GM20431 (cell line): ENCODE results near the gene COL20A1.
"Not testable (repeated sequence)": the region's sequence is repeated elsewhere in the genome, so short reads cannot be mapped to it uniquely, and the experiment has no call there.

Source experiments
- in situ Hi-C: fragments of 300-500 bp; cut with MseI, MboI; formaldehyde crosslinking; loops from one replicate; pipeline ENCODE4 v1.15.0; 2020; ENCODE audit warnings: low sequenced_read_pairs; ENCODE audit not compliant: unreplicated experiment

Gene COL20A1

DNA sequence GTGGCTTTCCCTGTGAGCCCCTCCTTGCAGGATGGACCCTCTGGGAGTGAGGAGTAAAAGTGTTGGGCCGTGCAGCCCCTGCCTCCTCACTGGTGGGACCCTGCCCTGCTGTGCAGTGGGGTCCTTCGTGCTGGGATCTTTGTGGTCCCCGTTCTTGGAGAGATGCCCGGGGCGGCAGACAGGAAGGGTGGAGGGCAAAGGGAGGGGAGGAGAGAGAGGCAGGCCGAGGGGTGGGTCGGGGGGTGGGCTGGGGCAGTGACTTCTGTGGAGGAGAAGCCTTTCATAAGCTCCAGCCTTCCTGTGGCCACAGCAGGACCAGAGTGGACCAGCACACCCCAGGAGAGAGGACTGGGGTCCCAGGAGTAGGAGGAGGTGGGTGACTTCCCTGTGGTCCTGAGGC lies at the start of gene COL20A1:
TSS of gene COL20A1 (plus strand) at position 283 of the 400 bp plus-strand sequence. CDS start 1,922 bp downstream, outside the sequence.
- in situ Hi-C loops = no loop called here

DNA sequence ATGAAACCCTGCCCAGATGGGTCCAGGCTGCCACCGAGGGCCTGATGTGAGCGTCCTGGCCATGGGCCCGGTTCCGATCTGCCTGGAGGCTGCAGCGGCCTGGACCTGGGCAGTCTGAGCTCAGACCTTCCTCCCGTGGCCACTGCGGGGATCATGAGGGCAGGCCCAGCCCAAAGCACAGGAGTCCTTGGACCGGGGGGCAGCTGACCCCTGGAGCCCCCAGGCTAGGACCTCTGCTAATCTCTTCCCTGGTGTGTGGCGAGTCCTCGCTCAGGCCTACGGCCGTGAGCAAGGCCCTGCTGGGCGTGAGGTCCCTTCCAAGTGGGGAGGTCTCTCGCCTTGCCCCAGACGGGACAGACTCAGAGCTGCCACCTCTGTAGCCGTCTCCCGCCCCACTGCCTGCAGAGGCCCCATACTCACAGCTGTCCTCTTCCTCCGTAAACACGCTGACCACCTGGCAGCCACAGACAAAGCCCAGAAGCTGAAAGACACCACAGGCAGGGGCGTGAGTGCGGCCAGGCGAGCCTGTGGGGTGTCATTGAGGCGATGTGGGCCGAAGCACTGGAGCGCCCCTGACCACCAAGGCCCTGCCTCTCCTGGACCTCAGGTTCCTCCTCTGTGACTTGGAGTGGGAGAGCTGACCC lies 49.3 kb upstream of the COL20A1 start:
- in situ Hi-C loops = no loop called here

DNA sequence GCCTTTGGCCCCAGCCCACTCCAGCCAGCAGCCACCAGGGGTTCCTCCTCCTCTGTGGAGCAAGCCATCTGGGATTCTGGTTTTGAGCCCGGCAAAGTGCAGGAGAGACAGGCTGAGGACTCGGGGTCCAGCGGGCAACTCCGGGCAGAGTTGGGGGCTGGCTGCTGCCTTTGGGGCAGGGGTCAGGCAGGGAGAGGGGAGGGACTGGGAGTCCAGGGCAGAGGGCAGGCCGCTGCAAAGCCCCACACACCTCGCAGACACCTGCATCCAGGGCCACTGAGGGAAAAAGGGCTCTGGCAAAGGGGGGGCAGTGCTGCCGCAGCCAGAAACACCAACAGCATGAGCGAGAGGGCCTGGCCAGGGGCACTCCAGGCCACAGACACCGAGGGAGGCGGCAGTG lies 48.5 kb upstream of the COL20A1 start:
- in situ Hi-C loops = no loop called here

DNA sequence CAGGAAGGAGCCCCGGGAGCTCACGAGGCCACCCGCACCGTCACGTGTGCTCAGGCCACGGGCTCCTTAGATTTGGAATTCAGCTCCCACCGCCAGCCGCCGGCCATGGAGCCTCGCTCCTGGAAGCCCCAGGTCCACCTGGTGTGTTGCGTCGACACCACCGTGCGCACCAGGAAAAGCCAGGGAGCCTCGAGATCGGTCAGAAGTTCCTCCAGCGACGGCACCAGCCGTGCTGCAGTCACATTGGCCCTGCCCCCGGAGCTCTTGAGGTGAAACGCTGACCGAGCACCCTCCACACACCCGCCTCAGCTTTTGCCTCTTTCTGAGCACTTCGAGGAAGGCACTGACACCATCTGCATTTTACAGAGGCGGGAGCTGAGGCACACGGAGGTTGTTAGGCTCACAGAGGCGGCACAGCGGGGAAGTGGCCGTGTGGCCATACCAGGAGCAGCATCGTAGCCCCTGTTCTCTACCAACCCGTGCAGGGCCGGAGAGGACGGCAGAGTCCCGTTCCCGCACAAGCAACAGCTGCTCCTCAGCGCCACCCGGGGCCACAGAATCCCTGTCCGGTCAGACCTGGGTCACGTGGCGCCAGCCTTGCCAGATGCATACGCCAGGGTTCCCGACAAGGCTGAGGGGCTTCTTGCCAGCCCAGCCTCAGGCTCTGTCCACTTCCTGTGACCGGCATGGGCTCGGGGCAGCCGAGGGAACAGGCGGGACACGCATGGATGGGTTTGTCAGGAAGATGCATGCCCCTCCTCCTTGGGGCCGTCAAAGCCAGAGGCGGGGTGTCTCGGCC lies 46.3 kb upstream of the COL20A1 start:
- in situ Hi-C loops = no loop called here

DNA sequence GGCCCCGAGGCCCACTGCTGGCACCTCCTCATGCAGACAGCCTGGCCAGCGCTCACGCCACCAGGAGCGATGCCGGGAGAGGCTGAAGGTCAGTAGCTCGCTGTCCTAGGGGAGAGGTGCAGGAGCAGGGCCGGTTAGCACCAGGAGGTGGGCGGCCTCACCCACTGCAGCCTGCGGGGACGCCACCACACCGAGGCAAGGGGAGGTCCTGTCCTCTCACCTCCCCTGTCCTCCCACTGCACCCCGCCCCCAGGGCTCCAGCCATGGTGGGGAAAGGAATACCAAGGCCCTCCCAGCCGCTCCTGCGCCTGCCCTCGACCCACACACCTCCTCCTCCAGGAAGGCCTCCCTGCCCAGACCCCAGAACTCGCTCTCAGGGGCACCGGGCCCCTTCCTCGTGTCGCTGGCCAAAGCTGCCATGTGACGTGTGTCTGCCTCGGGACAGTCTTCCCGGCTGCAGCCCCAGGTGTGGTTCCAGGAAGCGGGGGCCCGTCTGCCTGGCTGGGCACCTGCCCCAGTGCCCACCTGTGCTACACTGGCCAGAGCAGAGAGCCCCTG lies 45.2 kb upstream of the COL20A1 start:
- in situ Hi-C loops = no loop called here

DNA sequence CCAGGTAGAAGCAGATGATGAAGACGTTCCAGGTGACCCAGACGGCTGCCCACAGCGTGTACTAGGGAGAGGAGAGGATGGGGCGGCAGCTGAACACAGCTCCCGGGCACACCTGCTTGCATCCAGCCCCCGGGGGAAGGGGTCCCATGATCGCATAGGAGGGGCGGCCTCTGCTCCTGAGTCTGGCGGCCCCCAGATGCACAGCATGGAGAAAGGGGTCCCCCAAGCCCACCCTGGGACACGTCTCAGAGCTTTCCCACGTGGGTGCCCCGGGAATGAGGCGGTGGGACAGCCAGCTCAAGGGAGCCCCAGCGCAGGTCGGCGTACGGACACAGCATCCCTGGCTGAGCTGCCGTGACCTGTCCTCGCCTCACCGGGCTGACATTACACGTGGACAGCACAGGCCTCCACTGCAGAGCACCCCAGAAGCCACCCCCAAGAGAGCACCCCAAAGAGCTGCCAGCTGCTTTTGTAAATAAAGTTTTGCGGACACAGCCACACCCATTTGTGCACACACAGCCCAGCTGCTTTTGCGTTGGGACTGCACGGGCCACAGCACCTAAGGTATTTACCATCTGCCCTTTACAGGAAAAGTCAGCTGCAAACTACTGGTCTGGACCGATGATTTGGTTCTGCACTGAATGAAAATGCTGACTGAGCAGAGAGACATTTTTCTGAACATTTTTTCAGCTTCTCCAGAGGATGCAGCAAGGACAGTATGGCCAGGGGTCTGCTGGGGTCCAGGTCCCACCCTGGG lies 44.0 kb upstream of the COL20A1 start:
- in situ Hi-C loops = no loop called here

DNA sequence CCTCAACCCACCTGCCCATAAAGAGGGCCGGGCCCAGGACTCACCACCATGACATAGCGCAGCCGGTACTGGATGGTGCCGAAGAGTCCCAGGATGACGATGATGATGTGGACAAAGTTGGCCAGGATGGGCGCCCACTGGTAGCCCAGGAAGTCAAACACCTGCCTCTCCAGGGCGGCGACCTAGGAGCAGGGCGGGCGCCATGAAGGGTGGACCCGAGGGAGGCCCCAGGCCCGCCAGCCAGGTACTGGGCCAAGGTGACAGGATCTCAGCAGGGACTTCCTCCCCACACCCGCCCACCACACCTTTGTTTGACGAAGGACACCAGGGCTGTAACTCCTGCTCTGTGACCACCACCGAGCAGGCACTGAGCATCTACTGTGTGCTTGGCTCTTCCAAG lies 43.1 kb upstream of the COL20A1 start:
- in situ Hi-C loops = no loop called here

DNA sequence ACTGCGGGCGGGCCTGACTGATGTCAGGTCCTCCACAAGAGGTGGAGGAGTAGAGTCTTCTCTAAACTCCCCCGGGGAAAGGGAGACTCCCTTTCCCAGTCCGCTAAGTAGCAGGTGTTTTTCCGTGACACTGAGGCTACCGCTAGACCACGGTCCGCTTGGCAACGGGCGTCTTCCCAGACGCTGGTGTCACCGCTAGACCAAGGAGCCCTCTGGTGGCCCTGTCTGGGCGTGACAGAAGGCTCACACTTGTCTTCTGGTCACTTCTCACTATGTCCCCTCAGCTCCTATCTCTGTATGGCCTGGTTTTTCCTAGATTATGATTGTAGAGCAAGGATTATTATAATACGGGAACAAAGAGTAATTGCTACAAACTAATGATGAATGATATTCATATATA lies 41.6 kb upstream of the COL20A1 start:
- in situ Hi-C loops = not testable (repeated sequence)

DNA sequence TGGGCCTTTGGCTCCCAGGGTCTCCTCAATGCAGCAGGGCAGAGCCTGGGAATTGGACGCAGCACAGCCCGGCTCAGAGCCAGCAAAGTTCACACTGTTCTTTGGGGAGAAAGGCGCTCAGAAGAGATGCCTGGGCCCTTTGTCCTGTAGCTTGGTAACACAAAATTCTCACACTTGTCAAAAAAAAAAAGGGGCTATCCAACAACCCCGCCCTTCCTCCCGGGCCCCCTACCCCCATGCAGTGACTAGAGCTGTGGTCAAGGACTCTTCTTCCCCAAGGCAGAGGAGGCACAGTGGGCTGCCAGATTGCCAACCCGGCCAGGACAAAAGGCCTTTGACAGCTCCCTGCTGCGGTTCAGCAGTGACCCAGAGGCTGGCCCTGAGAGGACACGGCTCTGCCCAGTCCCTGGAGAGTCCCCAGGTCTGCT lies 40.7 kb upstream of the COL20A1 start:
- in situ Hi-C loops = no loop called here

DNA sequence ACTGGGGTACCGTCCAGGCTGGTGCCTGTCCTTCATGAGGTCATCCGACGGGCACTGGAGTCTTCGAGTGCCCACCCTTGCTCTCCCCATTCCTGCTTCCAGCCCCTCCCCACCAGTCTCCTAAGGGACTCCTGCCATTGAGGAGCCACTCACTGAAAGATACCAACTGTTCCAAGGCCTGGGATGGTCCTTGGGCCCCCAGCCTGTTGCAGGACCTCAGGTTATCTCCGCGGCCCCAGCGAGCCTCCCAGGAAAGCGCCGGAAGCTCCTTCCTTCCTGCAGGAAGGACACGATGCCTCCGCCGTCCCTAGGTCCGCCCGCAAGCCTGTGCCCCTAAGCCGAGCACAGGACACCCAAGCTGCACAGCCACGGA lies 39.9 kb upstream of the COL20A1 start:
- in situ Hi-C loops = no loop called here

DNA sequence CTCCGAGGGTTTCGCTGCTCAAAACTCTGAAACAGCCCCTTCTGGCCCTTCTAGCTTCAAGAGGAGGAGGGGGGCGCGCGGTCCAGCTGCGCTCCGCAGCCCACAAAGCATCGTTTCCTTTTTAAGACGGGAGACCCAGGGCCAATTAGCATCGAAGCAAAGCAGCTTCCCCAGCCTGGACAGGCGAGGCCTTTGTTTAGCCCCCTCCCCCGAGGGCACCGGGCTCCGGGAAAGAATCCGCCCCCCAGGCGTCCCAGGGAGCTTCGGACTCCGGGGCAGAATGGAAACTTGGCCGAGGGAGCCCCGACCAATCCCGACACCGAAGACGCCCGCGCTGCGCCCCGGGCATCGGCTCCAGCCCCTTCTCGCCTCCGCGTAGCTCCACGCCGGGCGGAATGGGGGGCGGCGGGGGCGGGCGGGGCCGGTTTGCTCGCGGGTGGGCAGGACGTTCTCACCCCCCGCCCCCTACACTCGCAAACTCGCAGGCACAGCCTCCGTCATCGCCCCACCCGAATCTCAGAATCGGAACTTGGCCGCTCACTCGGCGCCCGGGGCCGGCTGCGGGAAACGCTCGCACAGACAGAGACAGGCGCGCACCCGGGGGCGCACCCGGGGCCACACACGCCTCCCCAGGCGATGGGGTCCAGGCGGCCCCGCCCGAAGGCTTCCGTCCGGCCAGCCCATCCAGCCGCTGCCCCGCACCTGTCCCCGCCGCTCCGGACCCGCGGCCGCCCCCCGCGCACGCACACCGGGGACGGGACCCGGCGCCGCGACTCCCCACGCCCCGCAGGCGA lies 39.4 kb upstream of the COL20A1 start:
- in situ Hi-C loops = no loop called here

DNA sequence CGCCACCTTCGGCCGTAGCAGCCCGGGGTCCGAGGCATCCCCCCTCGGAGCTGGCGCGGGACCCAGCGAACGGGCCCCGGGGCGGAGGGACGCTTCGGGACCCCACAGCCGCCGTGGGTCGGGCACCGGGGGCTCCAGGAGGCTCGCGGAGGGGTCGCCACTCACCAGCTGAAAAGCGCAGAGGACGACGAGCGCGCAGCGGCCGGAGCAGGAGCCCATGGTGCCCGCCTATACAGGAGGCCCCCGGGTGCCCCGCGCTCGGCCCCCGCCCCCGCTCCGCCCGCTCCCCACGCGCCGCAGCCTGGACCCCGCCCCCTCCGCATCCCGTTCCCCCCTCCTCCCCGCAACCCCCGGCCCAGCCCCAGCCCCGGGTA lies 38.8 kb upstream of the COL20A1 start, which contains the start of gene NKAIN4:
TSS of gene NKAIN4 (minus strand) at position 232 of the 374 bp plus-strand sequence. CDS start at position 219, 13 bp downstream.
- in situ Hi-C loops = no loop called here

DNA sequence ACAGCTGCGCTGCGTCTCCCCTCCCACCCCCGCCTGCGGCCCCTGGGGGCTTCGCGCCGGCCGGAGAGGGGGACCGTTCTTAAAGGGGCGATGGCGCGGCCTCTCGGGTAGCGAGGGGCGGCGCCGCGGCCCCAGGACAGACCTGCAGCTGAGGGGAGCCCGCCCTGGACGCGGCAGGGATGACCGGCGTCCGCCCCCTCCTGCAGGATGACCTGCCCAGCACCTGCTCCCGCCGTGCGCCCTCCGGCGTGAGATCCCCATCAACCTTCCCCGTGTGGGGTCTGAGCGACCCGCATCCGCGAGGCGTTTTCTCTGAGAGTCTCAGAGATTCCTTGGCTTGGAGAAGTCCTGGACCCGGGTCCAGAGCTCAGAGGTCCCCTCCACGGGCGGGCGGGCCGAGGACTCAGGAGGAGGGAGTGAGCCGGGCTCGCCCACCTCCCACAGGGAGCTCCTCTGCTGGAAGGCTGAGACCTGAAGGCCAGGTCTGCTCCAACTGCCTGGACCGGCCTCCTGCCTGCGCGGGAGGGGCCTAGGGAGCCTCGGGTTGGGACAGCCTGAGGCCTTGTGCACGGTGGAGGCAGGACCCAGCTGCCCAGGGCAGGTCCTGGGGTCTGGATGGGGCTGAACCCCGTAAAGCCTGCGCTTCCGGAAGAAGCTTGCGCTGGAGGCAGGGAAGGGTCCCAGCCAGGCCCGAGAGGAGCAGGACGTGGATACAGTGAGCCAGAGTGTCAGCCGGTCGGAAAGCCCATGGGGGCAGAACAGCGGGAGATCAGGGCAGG lies 38.2 kb upstream of the COL20A1 start:
- in situ Hi-C loops = no loop called here

DNA sequence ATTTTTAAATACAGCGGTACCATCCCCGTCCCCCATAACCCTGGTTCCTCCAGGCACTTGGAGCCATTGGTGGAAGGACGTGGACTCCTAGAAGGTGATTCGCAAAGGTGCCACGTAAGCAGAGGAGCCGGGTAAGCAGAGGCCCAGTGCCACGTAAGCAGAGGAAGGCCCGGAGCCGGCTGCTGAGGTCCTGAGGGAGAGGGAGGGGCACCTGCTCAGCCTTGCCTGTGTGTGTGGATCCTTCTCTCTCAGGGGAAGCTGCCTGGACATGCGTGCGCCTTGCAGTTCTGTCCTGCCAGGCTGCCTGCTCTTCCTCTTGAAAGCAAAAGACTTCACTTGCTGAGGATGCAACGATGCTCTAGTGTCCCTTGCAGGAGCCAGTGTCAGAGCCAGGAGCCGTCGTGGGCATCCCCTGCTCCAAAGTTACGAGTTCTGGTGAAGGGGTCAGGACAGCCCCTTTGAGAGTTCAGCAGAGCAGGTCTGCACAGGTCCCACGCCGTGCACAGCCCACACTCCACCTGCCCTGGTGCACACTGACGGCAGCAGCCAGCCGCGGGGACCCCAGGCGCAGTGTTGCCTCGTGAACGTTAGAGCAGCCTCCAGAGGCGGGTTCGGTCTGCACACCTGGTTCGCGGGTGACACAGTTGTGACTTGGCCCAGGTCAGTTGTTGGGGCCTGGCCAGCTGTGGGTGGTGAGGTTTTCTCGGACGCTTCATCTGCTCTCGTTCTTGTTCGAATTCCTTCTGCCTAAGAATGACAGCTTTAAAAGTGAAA lies 36.9 kb upstream of the COL20A1 start:
- in situ Hi-C loops = no loop called here

DNA sequence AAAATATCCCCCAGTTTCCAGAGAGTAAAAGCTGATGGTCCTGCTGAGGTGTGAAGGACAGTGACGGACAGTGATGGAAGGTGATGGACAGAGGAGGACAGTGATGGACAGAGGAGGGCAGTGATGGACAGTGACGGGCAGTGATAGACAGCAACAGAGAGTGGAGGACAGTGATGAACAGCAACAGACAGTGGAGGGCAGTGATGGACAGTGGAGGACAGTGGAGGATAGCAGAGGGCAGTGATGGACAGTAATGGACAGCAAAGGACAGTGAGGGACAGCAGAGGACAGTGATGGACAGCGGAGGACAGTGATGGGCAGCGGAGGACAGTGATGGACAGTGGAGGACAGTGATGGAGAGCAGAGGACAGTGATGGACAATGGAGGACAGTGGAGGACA lies 36.0 kb upstream of the COL20A1 start:
- in situ Hi-C loops = no loop called here

DNA sequence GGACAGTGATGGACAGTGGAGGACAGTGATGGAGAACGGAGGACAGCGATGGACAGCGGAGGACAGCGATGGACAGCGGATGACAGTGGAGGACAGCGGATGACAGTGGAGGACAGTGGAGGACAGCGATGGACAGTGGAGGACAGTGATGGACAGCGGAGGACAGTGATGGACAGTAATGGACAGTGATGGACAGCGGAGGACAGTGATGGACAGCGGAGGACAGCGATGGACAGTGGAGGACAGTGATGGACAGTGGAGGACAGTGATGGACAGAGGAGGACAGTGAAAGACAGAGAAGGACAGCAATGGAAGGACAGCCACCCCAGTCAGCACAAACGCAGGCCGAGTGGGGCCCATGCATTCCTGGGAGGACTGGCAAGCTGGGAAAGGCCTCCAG lies 35.4 kb upstream of the COL20A1 start:
- in situ Hi-C loops = no loop called here

DNA sequence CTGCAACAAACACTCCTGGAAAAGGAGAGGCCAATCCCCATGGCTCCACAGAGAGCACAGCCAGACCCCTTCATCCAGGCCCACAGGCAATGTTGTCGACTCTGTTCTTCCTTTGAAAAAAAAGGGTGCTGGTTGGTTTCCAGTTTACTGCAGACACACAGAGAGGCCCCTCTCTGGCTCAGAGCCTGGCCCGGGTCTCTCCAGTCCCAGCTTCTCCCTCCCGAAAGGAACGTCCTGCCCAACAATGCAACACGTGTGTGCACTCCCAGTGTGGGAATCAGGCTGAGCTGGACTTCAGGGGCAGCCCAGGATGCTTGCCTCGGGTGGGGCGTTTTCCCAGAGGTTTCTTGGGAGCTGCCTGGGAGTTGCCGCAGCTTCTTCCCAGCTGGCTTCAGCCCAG lies 34.2 kb upstream of the COL20A1 start:
- in situ Hi-C loops = no loop called here

DNA sequence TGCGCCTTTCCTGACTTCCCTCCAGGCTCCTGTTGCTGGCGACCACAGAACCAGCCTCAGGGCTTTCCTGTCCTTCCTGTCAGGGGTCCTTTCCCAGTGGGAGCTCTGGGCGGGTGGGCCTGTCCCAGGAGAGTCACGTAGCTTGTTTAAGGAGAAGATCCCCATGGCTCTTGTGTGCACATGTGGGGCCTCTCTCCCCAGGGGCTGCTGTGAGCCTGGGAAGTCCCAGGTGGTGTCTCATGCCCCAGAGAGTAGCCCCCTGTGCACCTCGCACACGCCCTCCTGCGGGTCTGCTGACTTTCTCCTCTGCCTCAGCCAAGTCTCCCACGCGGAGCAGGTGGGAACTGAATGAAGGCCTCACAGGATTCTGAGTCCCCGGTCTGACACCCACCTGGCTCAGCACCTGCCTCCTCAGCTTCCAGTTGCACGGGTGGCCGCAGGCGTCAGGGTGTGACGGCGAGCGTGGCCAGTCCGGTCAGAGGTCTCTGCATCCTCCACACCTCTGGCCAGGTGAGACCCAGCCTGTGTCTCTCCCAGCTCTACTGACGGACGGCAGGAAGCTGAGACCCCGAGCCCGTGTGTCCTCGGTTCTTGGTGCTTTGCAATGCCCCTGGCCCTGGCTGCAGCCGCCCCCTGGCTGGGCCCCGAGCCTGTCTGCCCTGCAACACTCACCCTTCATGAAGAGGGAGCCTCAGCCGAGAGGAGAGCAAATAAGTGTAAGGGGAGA lies 33.1 kb upstream of the COL20A1 start:
- in situ Hi-C loops = no loop called here
